Measurements from ENCODE around the gene PDE1A.

- TF ChIP-seq SUZ12 (IDR thresholded peaks at IDR 0.05; ENCODE audit: extremely low read depth, insufficient read depth, insufficient read length) (no peak), YY1 (IDR thresholded peaks at IDR 0.05; ENCODE audit: insufficient read depth, insufficient read length) (no peak)
Measured at GRCh38 chr2:182116774-182117173, 310.1 kb downstream of the PDE1A start.
